T-helper 1 cell treated with Interleukin-12 subunit alpha and Interleukin-12 subunit beta and Interleukin-4 antibody, amounts not matched to agents 30 μg/mL and 1 μg/mL, for 36 hours (primary cell): ENCODE data around the gene MTIF3.

Experiments
- H3K27ac Mint-ChIP-seq: one replicate; pipeline ENCODE4 v1.8.0; 2021; ENCODE audit warnings: mild to moderate bottlenecking, mixed read lengths
- H3K27me3 Mint-ChIP-seq: one replicate; pipeline ENCODE4 v1.8.0; 2021; ENCODE audit warnings: low read depth, mixed read lengths
- H3K36me3 Mint-ChIP-seq: one replicate; pipeline ENCODE4 v1.8.0; 2021; ENCODE audit warnings: low read depth, mixed read lengths
- H3K4me1 Mint-ChIP-seq: one replicate; pipeline ENCODE4 v1.8.0; 2021; ENCODE audit warnings: low read depth, mixed read lengths
- H3K4me3 Mint-ChIP-seq: one replicate; pipeline ENCODE4 v1.8.0; 2021; ENCODE audit warnings: mild to moderate bottlenecking, moderate library complexity, mixed read lengths
- H3K9me3 Mint-ChIP-seq: one replicate; pipeline ENCODE4 v1.8.0; 2021; ENCODE audit warnings: mixed read lengths

The MTIF3 gene

GRCh38 chr13:27391471-27391870 lies 58.9 kb downstream of the MTIF3 start:
- H3K27ac Mint-ChIP-seq = no peak overlapping the region
- no peaks in the 10 kb centered on the region for H3K4me1 Mint-ChIP-seq
- H3K36me3 Mint-ChIP-seq = no peaks in the 10 kb centered on the region
- no peaks in the 10 kb centered on the region for H3K9me3 Mint-ChIP-seq
- H3K27me3 Mint-ChIP-seq = peaks cover 18% of the 10 kb centered on the region
- no peak overlapping the region for H3K4me3 Mint-ChIP-seq

GRCh38 chr13:27389891-27390290 lies 60.5 kb downstream of the MTIF3 start:
- Mint-ChIP-seq H3K36me3 (no peaks in the 10 kb centered on the region), H3K27ac (no peak overlapping the region), H3K4me1 (no peaks in the 10 kb centered on the region)

GRCh38 chr13:27388241-27388640 lies 62.1 kb downstream of the MTIF3 start:
- Mint-ChIP-seq H3K4me1 (no peaks in the 10 kb centered on the region), H3K9me3 (no peaks in the 10 kb centered on the region), H3K36me3 (no peaks in the 10 kb centered on the region), H3K27me3 (peaks cover 10% of the 10 kb centered on the region), H3K4me3 (no peak overlapping the region), H3K27ac (no peak overlapping the region)

More at GRCh38 chr13:27389891-27390290, 60.5 kb downstream of the MTIF3 start:
- no peak overlapping the region for H3K4me3 Mint-ChIP-seq
- peaks cover 12% of the 10 kb centered on the region for H3K27me3 Mint-ChIP-seq
- no peaks in the 10 kb centered on the region for H3K9me3 Mint-ChIP-seq
